ENCODE results near the gene CBX6.

Gene CBX6

GRCh38 chr22:38832005-38832978 is 39.7 kb downstream of the CBX6 start:
- no peaks in the 10 kb centered on the region for H3K9me3 ChIP-seq (ENCODE audit: control insufficient read depth, low read depth, low read length)
- no peak overlapping the region for H3K4me3 ChIP-seq (ENCODE audit: low read length)
- H3K4me1 ChIP-seq (ENCODE audit: control insufficient read depth, low read depth, low read length), result peaks cover 10% of the 10 kb centered on the region
- no peak overlapping the region for H3K9ac ChIP-seq (ENCODE audit: low read length)
- H3K36me3 ChIP-seq (ENCODE audit: control insufficient read depth, low read depth, low read length), result no peaks in the 10 kb centered on the region
- no peak overlapping the region for H3K27ac ChIP-seq (ENCODE audit: low read length)
- peaks cover 5% of the 10 kb centered on the region for H3K27me3 ChIP-seq (ENCODE audit: control insufficient read depth, insufficient read depth, low read length)

GRCh38 chr22:38831166-38831945 is 40.7 kb downstream of the CBX6 start:
- Histone ChIP-seq H3K9ac (ENCODE audit: low read length) (no peak overlapping the region), H3K4me3 (ENCODE audit: low read length) (no peak overlapping the region), H3K36me3 (ENCODE audit: control insufficient read depth, low read depth, low read length) (no peaks in the 10 kb centered on the region), H3K9me3 (ENCODE audit: control insufficient read depth, low read depth, low read length) (no peaks in the 10 kb centered on the region), H3K27ac (ENCODE audit: low read length) (no peak overlapping the region), H3K4me1 (ENCODE audit: control insufficient read depth, low read depth, low read length) (peaks cover 10% of the 10 kb centered on the region), H3K27me3 (ENCODE audit: control insufficient read depth, insufficient read depth, low read length) (peaks cover 5% of the 10 kb centered on the region)

- H3K9me3 ChIP-seq (ENCODE audit: control insufficient read depth, low read depth, low read length), result no peaks in the 10 kb centered on the region
- no peaks in the 10 kb centered on the region for H3K27me3 ChIP-seq (ENCODE audit: control insufficient read depth, insufficient read depth, low read length)
- H3K36me3 ChIP-seq (ENCODE audit: control insufficient read depth, low read depth, low read length), result no peaks in the 10 kb centered on the region
- H3K9ac ChIP-seq (ENCODE audit: low read length), result no peak overlapping the region
- no peak overlapping the region for H3K27ac ChIP-seq (ENCODE audit: low read length)
- H3K4me1 ChIP-seq (ENCODE audit: control insufficient read depth, low read depth, low read length), result peaks cover 5% of the 10 kb centered on the region
- no peak overlapping the region for H3K4me3 ChIP-seq (ENCODE audit: low read length)
These were observed 41.2 kb downstream of the CBX6 start for GRCh38 chr22:38830845-38831108.

- Histone ChIP-seq H3K36me3 (ENCODE audit: control insufficient read depth, low read depth, low read length) (no peaks in the 10 kb centered on the region), H3K4me1 (ENCODE audit: control insufficient read depth, low read depth, low read length) (peaks cover 3% of the 10 kb centered on the region), H3K9me3 (ENCODE audit: control insufficient read depth, low read depth, low read length) (no peaks in the 10 kb centered on the region), H3K27me3 (ENCODE audit: control insufficient read depth, insufficient read depth, low read length) (no peaks in the 10 kb centered on the region), H3K4me3 (ENCODE audit: low read length) (no peak overlapping the region), H3K9ac (ENCODE audit: low read length) (no peak overlapping the region), H3K27ac (ENCODE audit: low read length) (no peak overlapping the region)
These were observed 41.8 kb downstream of the CBX6 start for GRCh38 chr22:38830026-38830844.

- Histone ChIP-seq H3K9me3 (ENCODE audit: control insufficient read depth, low read depth, low read length) (no peaks in the 10 kb centered on the region), H3K4me1 (ENCODE audit: control insufficient read depth, low read depth, low read length) (peaks cover 3% of the 10 kb centered on the region), H3K4me3 (ENCODE audit: low read length) (no peak overlapping the region), H3K9ac (ENCODE audit: low read length) (no peak overlapping the region), H3K27me3 (ENCODE audit: control insufficient read depth, insufficient read depth, low read length) (no peaks in the 10 kb centered on the region), H3K27ac (ENCODE audit: low read length) (no peak overlapping the region), H3K36me3 (ENCODE audit: control insufficient read depth, low read depth, low read length) (no peaks in the 10 kb centered on the region)
These were observed 42.5 kb downstream of the CBX6 start for GRCh38 chr22:38829485-38829884.

- Histone ChIP-seq H3K36me3 (ENCODE audit: control insufficient read depth, low read depth, low read length) (no peaks in the 10 kb centered on the region), H3K27me3 (ENCODE audit: control insufficient read depth, insufficient read depth, low read length) (no peaks in the 10 kb centered on the region), H3K27ac (ENCODE audit: low read length) (no peak overlapping the region), H3K4me3 (ENCODE audit: low read length) (no peak overlapping the region), H3K9ac (ENCODE audit: low read length) (no peak overlapping the region), H3K4me1 (ENCODE audit: control insufficient read depth, low read depth, low read length) (peaks cover 3% of the 10 kb centered on the region), H3K9me3 (ENCODE audit: control insufficient read depth, low read depth, low read length) (no peaks in the 10 kb centered on the region)
These were observed 43.3 kb downstream of the CBX6 start for GRCh38 chr22:38828616-38829205.

GRCh38 chr22:38828191-38828590 is 43.8 kb downstream of the CBX6 start:
- peaks cover 3% of the 10 kb centered on the region for H3K4me1 ChIP-seq (ENCODE audit: control insufficient read depth, low read depth, low read length)
- H3K9ac ChIP-seq (ENCODE audit: low read length), result no peak overlapping the region
- no peaks in the 10 kb centered on the region for H3K27me3 ChIP-seq (ENCODE audit: control insufficient read depth, insufficient read depth, low read length)
- H3K27ac ChIP-seq (ENCODE audit: low read length), result no peak overlapping the region
- H3K9me3 ChIP-seq (ENCODE audit: control insufficient read depth, low read depth, low read length), result no peaks in the 10 kb centered on the region
- no peak overlapping the region for H3K4me3 ChIP-seq (ENCODE audit: low read length)
- no peaks in the 10 kb centered on the region for H3K36me3 ChIP-seq (ENCODE audit: control insufficient read depth, low read depth, low read length)

- Histone ChIP-seq H3K9me3 (ENCODE audit: control insufficient read depth, low read depth, low read length) (no peaks in the 10 kb centered on the region), H3K9ac (ENCODE audit: low read length) (no peak overlapping the region), H3K27ac (ENCODE audit: low read length) (no peak overlapping the region), H3K27me3 (ENCODE audit: control insufficient read depth, insufficient read depth, low read length) (no peaks in the 10 kb centered on the region), H3K4me1 (ENCODE audit: control insufficient read depth, low read depth, low read length) (peaks cover 3% of the 10 kb centered on the region), H3K4me3 (ENCODE audit: low read length) (no peak overlapping the region), H3K36me3 (ENCODE audit: control insufficient read depth, low read depth, low read length) (no peaks in the 10 kb centered on the region)
These were observed 44.5 kb downstream of the CBX6 start for GRCh38 chr22:38827510-38827909.

- Histone ChIP-seq H3K27me3 (ENCODE audit: control insufficient read depth, insufficient read depth, low read length) (no peaks in the 10 kb centered on the region), H3K9me3 (ENCODE audit: control insufficient read depth, low read depth, low read length) (no peaks in the 10 kb centered on the region), H3K4me3 (ENCODE audit: low read length) (no peak overlapping the region), H3K9ac (ENCODE audit: low read length) (no peak overlapping the region), H3K27ac (ENCODE audit: low read length) (no peak overlapping the region), H3K4me1 (ENCODE audit: control insufficient read depth, low read depth, low read length) (peaks cover 3% of the 10 kb centered on the region), H3K36me3 (ENCODE audit: control insufficient read depth, low read depth, low read length) (no peaks in the 10 kb centered on the region)
These were observed 45.2 kb downstream of the CBX6 start for GRCh38 chr22:38826801-38827200.

GRCh38 chr22:38826386-38826785 is 45.6 kb downstream of the CBX6 start:
- H3K27me3 ChIP-seq (ENCODE audit: control insufficient read depth, insufficient read depth, low read length), result no peaks in the 10 kb centered on the region
- peaks cover 3% of the 10 kb centered on the region for H3K4me1 ChIP-seq (ENCODE audit: control insufficient read depth, low read depth, low read length)
- H3K9me3 ChIP-seq (ENCODE audit: control insufficient read depth, low read depth, low read length), result no peaks in the 10 kb centered on the region
- no peak overlapping the region for H3K4me3 ChIP-seq (ENCODE audit: low read length)
- H3K36me3 ChIP-seq (ENCODE audit: control insufficient read depth, low read depth, low read length), result no peaks in the 10 kb centered on the region
- H3K9ac ChIP-seq (ENCODE audit: low read length), result no peak overlapping the region
- no peak overlapping the region for H3K27ac ChIP-seq (ENCODE audit: low read length)

- H3K27ac ChIP-seq (ENCODE audit: low read length), result no peak overlapping the region
- no peak overlapping the region for H3K4me3 ChIP-seq (ENCODE audit: low read length)
- H3K27me3 ChIP-seq (ENCODE audit: control insufficient read depth, insufficient read depth, low read length), result no peaks in the 10 kb centered on the region
- H3K9me3 ChIP-seq (ENCODE audit: control insufficient read depth, low read depth, low read length), result no peaks in the 10 kb centered on the region
- no peaks in the 10 kb centered on the region for H3K36me3 ChIP-seq (ENCODE audit: control insufficient read depth, low read depth, low read length)
- H3K9ac ChIP-seq (ENCODE audit: low read length), result no peak overlapping the region
- peaks cover 3% of the 10 kb centered on the region for H3K4me1 ChIP-seq (ENCODE audit: control insufficient read depth, low read depth, low read length)
These were observed 47.4 kb downstream of the CBX6 start for GRCh38 chr22:38824585-38824984.

All from iPS-18a (cell line).